Tibial nerve (tissue), 4 donors: ENCODE measurements around the gene RENBP. TPM values are rescaled to one million over a fixed set of nuclear protein-coding genes. Genes with fewer than 3 reads are reported as not detected.
A peak's percentile ranks its signal among the peaks of the same experiment; 100 is the strongest.

Experiments
- DNase-seq, 2 donors: peaks; one replicate each; pipeline ENCODE4 v3.0.0-alpha.2; 2019; ENCODE audit warnings: low spot score in 2 of 2
- H3K27ac ChIP-seq, 4 donors: fragments of 200-600 bp; sonication (generic) in 3 of 4; one replicate each; pipeline ENCODE4 v1.5.1; 2017 to 2019; ENCODE audit warnings: mild to moderate bottlenecking in 1 of 4
- H3K27me3 ChIP-seq, 2 donors: fragments of 200-600 bp; sonication (generic) in 1 of 2; one replicate each; pipeline versions ENCODE4 v1.5.1 to v1.6.0; 2017 to 2019
- H3K36me3 ChIP-seq, 3 donors: fragments of 200-600 bp; sonication (generic); one replicate each; pipeline ENCODE4 v1.5.1; 2018 to 2019
- H3K4me1 ChIP-seq, 4 donors: fragments of 200-600 bp; sonication (generic) in 3 of 4; one replicate each; pipeline ENCODE4 v1.5.1; 2017 to 2019
- H3K4me3 ChIP-seq, 4 donors: fragments of 200-600 bp; sonication (generic) in 3 of 4; one replicate each; pipeline ENCODE4 v1.5.1; 2017 to 2019; ENCODE audit warnings: mild to moderate bottlenecking in 1 of 4, moderate library complexity in 1 of 4
- H3K9me3 ChIP-seq, 4 donors: fragments of 200-600 bp; sonication (generic) in 3 of 4; one replicate each; pipeline ENCODE4 v1.5.1; 2017 to 2019
- CTCF ChIP-seq, 5 experiments: fragments of 200-600 bp in 3 of 5; fragments of 450-650 bp in 2 of 5; sonication (generic) in 3 of 5; IDR thresholded peaks; one replicate each; pipeline ENCODE4 v1.5.1; 2016 to 2019; ENCODE audit warnings: antibody characterized with exemption in 5 of 5, mild to moderate bottlenecking in 3 of 5, moderate library complexity in 2 of 5
- EP300 ChIP-seq, 2 donors: sonication (generic); formaldehyde crosslinking; IDR thresholded peaks; one replicate each; pipeline ENCODE4 v1.6.1; 2017; ENCODE audit warnings: antibody characterized with exemption in 2 of 2, mild to moderate bottlenecking in 1 of 2
- POLR2A ChIP-seq, 2 donors: fragments of 450-650 bp; IDR thresholded peaks; one replicate each; pipeline ENCODE4 v1.6.1; 2017; ENCODE audit warnings: antibody characterized with exemption in 2 of 2, mild to moderate bottlenecking in 2 of 2, moderate library complexity in 2 of 2
- WGBS, 2 donors: methylation state at CpG; one replicate each; pipeline ENCODE4 v1.1.5; 2018; 5-methylcytosine and 5-hydroxymethylcytosine counted together
- total RNA-seq, 4 donors: library from RNA; depleted of rRNA; stranded (reverse); fragments of >200 nt; gene quantifications; one replicate each; pipeline ENCODE4 v1.1.0, GENCODE V29; 2016

Gene RENBP
- total RNA-seq, 4 donors from 2014 or later: 12.1 to 28.8 (median 17.8) TPM

GRCh38 chrX:153925387-153925738, 19.1 kb downstream of the RENBP start:
- WGBS, 2 donors: 58 to 69% methylated on average over 2 to 4 of the region's 4 CpGs

GRCh38 chrX:153924149-153924861, 20.1 kb downstream of the RENBP start:
- H3K9me3 ChIP-seq: no peaks in the 10 kb centered on the region
- H3K36me3 ChIP-seq: no peaks in the 10 kb centered on the region
- DNase-seq: no peak
- peak overlapping the region in 2 of 4 donors; percentile 33 to 38 for H3K27ac ChIP-seq
- peaks cover 0 to 71% (median 19%) of the 10 kb centered on the region in 4 donors for H3K4me1 ChIP-seq
- H3K4me3 ChIP-seq: peak overlapping the region in 2 of 4 donors; percentile 3 to 71
- TF ChIP-seq CTCF (IDR thresholded peaks at IDR 0.05) (peak in 4 of 5 experiments; percentile 15 to 34 (median 25)), POLR2A (IDR thresholded peaks at IDR 0.05) (no peak), EP300 (IDR thresholded peaks at IDR 0.05) (no peak)
- 11 to 39% methylated on average over 14 of the region's 14 CpGs for WGBS, 2 donors
- H3K27me3 ChIP-seq: peaks cover 0 to 22% of the 10 kb centered on the region in 2 donors

More at GRCh38 chrX:153925387-153925738, 19.1 kb downstream of the RENBP start:
- H3K27me3 ChIP-seq: peaks cover 0 to 22% of the 10 kb centered on the region in 2 donors
- peak overlapping the region in 3 of 4 donors; percentile 63 to 94 (median 94) for H3K27ac ChIP-seq
- H3K36me3 ChIP-seq: peaks cover 0 to 5% (median 0%) of the 10 kb centered on the region in 3 donors
- H3K4me3 ChIP-seq: peak overlapping the region in 3 of 4 donors; percentile 1 to 71 (median 39)
- TF ChIP-seq CTCF (IDR thresholded peaks at IDR 0.05) (no peak), EP300 (IDR thresholded peaks at IDR 0.05) (no peak), POLR2A (IDR thresholded peaks at IDR 0.05) (no peak)
- no peak for DNase-seq
- H3K4me1 ChIP-seq: peaks cover 0 to 73% (median 19%) of the 10 kb centered on the region in 4 donors
- no peaks in the 10 kb centered on the region for H3K9me3 ChIP-seq

GRCh38 chrX:153922932-153923857, 21.2 kb downstream of the RENBP start:
- H3K4me1 ChIP-seq: peaks cover 0 to 62% (median 16%) of the 10 kb centered on the region in 4 donors
- no peak overlapping the region for H3K27ac ChIP-seq
- no peaks in the 10 kb centered on the region for H3K9me3 ChIP-seq
- peaks cover 0 to 22% of the 10 kb centered on the region in 2 donors for H3K27me3 ChIP-seq
- no peak overlapping the region for H3K4me3 ChIP-seq
- H3K36me3 ChIP-seq: no peaks in the 10 kb centered on the region
- DNase-seq: peak; percentile 57 to 74
- 52 to 59% methylated on average over 15 to 25 of the region's 25 CpGs for WGBS, 2 donors
- TF ChIP-seq EP300 (IDR thresholded peaks at IDR 0.05): no peak
- TF ChIP-seq CTCF (IDR thresholded peaks at IDR 0.05): peak; percentile 22 to 65 (median 45)

- H3K9me3 ChIP-seq: no peaks in the 10 kb centered on the region
- DNase-seq: no peak
- H3K27me3 ChIP-seq: peaks cover 0 to 21% of the 10 kb centered on the region in 2 donors
- TF ChIP-seq CTCF (IDR thresholded peaks at IDR 0.05) (no peak), EP300 (IDR thresholded peaks at IDR 0.05) (no peak), POLR2A (IDR thresholded peaks at IDR 0.05) (no peak)
- H3K36me3 ChIP-seq: no peaks in the 10 kb centered on the region
- WGBS, 2 donors: 40 to 69% methylated on average over 3 to 28 of the region's 40 CpGs
- H3K4me3 ChIP-seq: no peak overlapping the region
- peaks cover 0 to 55% (median 10%) of the 10 kb centered on the region in 4 donors for H3K4me1 ChIP-seq
- H3K27ac ChIP-seq: no peak overlapping the region
Measured at GRCh38 chrX:153921511-153922446, 22.7 kb downstream of the RENBP start.
